MM.1S (cell line): ENCODE measurements around the gene GNG14.

ENCODE experiments used
- DNase-seq: peaks from one replicate; pipeline ENCODE4 v3.0.0-alpha.2; 2015
- H2AFZ ChIP-seq: fragments of 300-600 bp; sonication (generic); 2 replicates; pipeline ENCODE4 v1.6.0; 2016; ENCODE audit warnings: antibody characterized with exemption, low read length
- H3F3A ChIP-seq: fragments of 300-600 bp; sonication (generic); 2 replicates; pipeline ENCODE4 v1.6.1; 2016; ENCODE audit warnings: mild to moderate bottlenecking, antibody characterized with exemption, low read length, moderate library complexity, mixed read lengths; ENCODE audit not compliant: insufficient read depth
- H3K27ac ChIP-seq: fragments of 300-600 bp; sonication (generic); 2 replicates; pipeline ENCODE4 v1.5.1; 2016; ENCODE audit warnings: mild to moderate bottlenecking, low read length
- H3K27me3 ChIP-seq: fragments of 300-600 bp; sonication (generic); replicated peaks from 2 replicates; pipeline ENCODE4 v1.6.0; 2016; ENCODE audit warnings: low read length; ENCODE audit not compliant: insufficient read depth
- H3K36me3 ChIP-seq: fragments of 300-600 bp; sonication (generic); replicated peaks from 2 replicates; pipeline ENCODE4 v1.6.1; 2016; ENCODE audit warnings: mild to moderate bottlenecking, low read length, mixed read lengths; ENCODE audit not compliant: insufficient read depth
- H3K4me1 ChIP-seq: fragments of 300-600 bp; sonication (generic); 2 replicates; pipeline ENCODE4 v1.6.1; 2016; ENCODE audit warnings: low read length, mixed read lengths
- H3K4me2 ChIP-seq: fragments of 300-600 bp; sonication (generic); 2 replicates; pipeline ENCODE4 v1.6.0; 2016; ENCODE audit warnings: low read depth, low read length
- H3K4me3 ChIP-seq: fragments of 300-600 bp; sonication (generic); 2 replicates; pipeline ENCODE4 v1.5.1; 2016; ENCODE audit warnings: low read length, mixed read lengths
- H3K79me2 ChIP-seq: fragments of 300-600 bp; sonication (generic); 2 replicates; pipeline ENCODE4 v1.6.1; 2016; ENCODE audit warnings: mixed run types, low read length, mixed read lengths
- H3K9ac ChIP-seq: fragments of 300-600 bp; sonication (generic); 2 replicates; pipeline ENCODE4 v1.6.1; 2016; ENCODE audit warnings: low read length, mixed read lengths
- H3K9me2 ChIP-seq: fragments of 300-600 bp; sonication (generic); replicated peaks from 2 replicates; pipeline ENCODE4 v1.6.1; 2016; ENCODE audit warnings: mild to moderate bottlenecking, low read length, mixed read lengths; ENCODE audit not compliant: insufficient read depth
- H3K9me3 ChIP-seq: fragments of 300-600 bp; sonication (generic); replicated peaks from 2 replicates; pipeline ENCODE4 v1.6.1; 2016; ENCODE audit warnings: mild to moderate bottlenecking, low read length, mixed read lengths; ENCODE audit not compliant: insufficient read depth
- H4K20me1 ChIP-seq: fragments of 300-600 bp; sonication (generic); 2 replicates; pipeline ENCODE4 v1.6.1; 2016; ENCODE audit warnings: mild to moderate bottlenecking, low read length, moderate library complexity, mixed read lengths; ENCODE audit not compliant: insufficient read depth
- CTCF ChIP-seq: fragments of 300-600 bp; sonication (generic); IDR thresholded peaks from 2 replicates; pipeline ENCODE4 v1.5.1; 2016; ENCODE audit warnings: antibody characterized with exemption, low read length, mixed read lengths
- EZH2 ChIP-seq: fragments of 300-600 bp; sonication (generic); optimal IDR thresholded peaks from 2 replicates; pipeline ENCODE3; 2017; ENCODE audit warnings: low read depth, mild to moderate bottlenecking, antibody characterized with exemption, low read length, mixed read lengths
- EZH2phosphoT487 ChIP-seq: fragments of 300-600 bp; sonication (generic); IDR thresholded peaks from 2 replicates; pipeline ENCODE4 v1.6.1; 2018; ENCODE audit warnings: antibody characterized with exemption, low read length

GNG14 gene

GRCh38 chr19:12721656-12722565, 34.1 kb downstream of the GNG14 start:
- Histone ChIP-seq H3F3A (peaks cover 15% of the 10 kb centered on the region), H3K27ac (no peak overlapping the region; the same call in 1 of the 2 replicates), H3K27me3 (no peaks in the 10 kb centered on the region), H3K4me3 (peak overlapping the region; percentile 84), H3K9me2 (no peaks in the 10 kb centered on the region), H3K4me2 (peak overlapping the region; percentile 100), H3K4me1 (peaks cover 3% of the 10 kb centered on the region; the same call in 1 of the 2 replicates), H4K20me1 (no peaks in the 10 kb centered on the region), H3K79me2 (peaks cover 62% of the 10 kb centered on the region), H2AFZ (no peak overlapping the region), H3K9ac (peak overlapping the region; percentile 85), H3K36me3 (peaks cover 5% of the 10 kb centered on the region; the same call in 1 of the 2 replicates), H3K9me3 (no peaks in the 10 kb centered on the region)
- TF ChIP-seq CTCF, result no peak
- TF ChIP-seq EZH2phosphoT487, result no peak
- TF ChIP-seq EZH2, result no peak
- DNase-seq, result peak; percentile 32

GRCh38 chr19:12722566-12723380, 35.0 kb downstream of the GNG14 start:
- no peak for TF ChIP-seq EZH2
- Histone ChIP-seq H3K4me1 (peaks cover 3% of the 10 kb centered on the region; the same call in 1 of the 2 replicates), H3K27me3 (no peaks in the 10 kb centered on the region), H3K4me2 (peak overlapping the region; percentile 91), H3K9me2 (no peaks in the 10 kb centered on the region), H3K9me3 (no peaks in the 10 kb centered on the region), H3K27ac (peak overlapping the region; percentile 61), H3K79me2 (peaks cover 54% of the 10 kb centered on the region), H3K36me3 (peaks cover 5% of the 10 kb centered on the region; the same call in 1 of the 2 replicates), H2AFZ (peak overlapping the region; percentile 71), H3K9ac (peak overlapping the region; percentile 85), H3F3A (peaks cover 17% of the 10 kb centered on the region), H4K20me1 (no peaks in the 10 kb centered on the region), H3K4me3 (peak overlapping the region; percentile 84)
- DNase-seq, result peak; percentile 99

GRCh38 chr19:12723381-12723640, 35.5 kb downstream of the GNG14 start:
- H3K9me3 ChIP-seq, result no peaks in the 10 kb centered on the region
- peaks cover 17% of the 10 kb centered on the region for H3F3A ChIP-seq
- H4K20me1 ChIP-seq, result no peaks in the 10 kb centered on the region
- no peaks in the 10 kb centered on the region for H3K9me2 ChIP-seq
- peaks cover 50% of the 10 kb centered on the region for H3K79me2 ChIP-seq
- H3K4me1 ChIP-seq, result peaks cover 3% of the 10 kb centered on the region; the same call in 1 of the 2 replicates
- TF ChIP-seq EZH2phosphoT487, result no peak
- TF ChIP-seq EZH2, result no peak
- no peak for TF ChIP-seq CTCF
- peak overlapping the region; percentile 84 for H3K9ac ChIP-seq
- peak overlapping the region; percentile 84 for H3K4me3 ChIP-seq
- peak overlapping the region; percentile 71 for H2AFZ ChIP-seq
- peaks cover 5% of the 10 kb centered on the region; the same call in 1 of the 2 replicates for H3K36me3 ChIP-seq
- H3K27ac ChIP-seq, result peak overlapping the region; percentile 61
- DNase-seq, result peak; percentile 21
- H3K4me2 ChIP-seq, result peak overlapping the region; percentile 91
- no peaks in the 10 kb centered on the region for H3K27me3 ChIP-seq
